Activated CD8-positive, alpha-beta memory T cell treated with anti-CD3 and anti-CD28 coated beads, Interleukin-2, amount 10 ng/mL, durations not matched to agents 7 days and 5 days (primary cell): ENCODE measurements around the gene CAMTA1. TPM values are rescaled to one million over a fixed set of nuclear protein-coding genes. Genes with fewer than 3 reads are reported as not detected.

Source experiments
- ATAC-seq: fragments of 150-1000 bp; cut with Tn5 transposase; one replicate; pipeline ENCODE4 v1.10.0; 2021; ENCODE audit warnings: moderate library complexity
- CTCF ChIA-PET: fragments of 350-600 bp; sonication (Branson Sonifier 250); formaldehyde crosslinking; loops from one replicate; lab custom pipeline; 2021; ENCODE audit warnings: antibody characterized with exemption; lab: Charles Lee
- DNase-seq: peaks from one replicate; pipeline ENCODE4 v3.0.0-alpha.2; 2020
- H3K27ac Mint-ChIP-seq: one replicate; pipeline ENCODE4 v1.8.0; 2021; ENCODE audit warnings: mild to moderate bottlenecking, mixed read lengths
- H3K27me3 Mint-ChIP-seq: one replicate; pipeline ENCODE4 v1.8.0; 2021; ENCODE audit warnings: mixed read lengths
- H3K36me3 Mint-ChIP-seq: one replicate; pipeline ENCODE4 v1.8.0; 2021; ENCODE audit warnings: mild to moderate bottlenecking, mixed read lengths
- H3K4me1 Mint-ChIP-seq: one replicate; pipeline ENCODE4 v1.8.0; 2021; ENCODE audit warnings: mixed read lengths
- H3K4me3 Mint-ChIP-seq: one replicate; pipeline ENCODE4 v1.8.0; 2021; ENCODE audit warnings: mild to moderate bottlenecking, moderate library complexity, mixed read lengths
- H3K9me3 Mint-ChIP-seq: one replicate; pipeline ENCODE4 v1.8.0; 2022; ENCODE audit warnings: low read depth, mixed read lengths
- total RNA-seq, 2 experiments: library from RNA; stranded (reverse); gene quantifications; one replicate each; pipeline ENCODE4 v1.2.3, GENCODE V29; 2021

The CAMTA1 gene
- total RNA-seq, 2 experiments from 2014 or later, result 42.8 to 43.2 TPM

GRCh38 chr1:7517611-7518330 lies 732.5 kb downstream of the CAMTA1 start:
- CTCF ChIA-PET, result no interaction called here
- no peak for DNase-seq

GRCh38 chr1:7518411-7518810 lies 733.2 kb downstream of the CAMTA1 start:
- H3K4me3 Mint-ChIP-seq, result no peak overlapping the region
- ATAC-seq, result no peak
- CTCF ChIA-PET, result no interaction called here
- no peak overlapping the region for H3K27ac Mint-ChIP-seq
- peaks cover 2% of the 10 kb centered on the region for H3K27me3 Mint-ChIP-seq
- no peak for DNase-seq
- no peaks in the 10 kb centered on the region for H3K36me3 Mint-ChIP-seq
- H3K4me1 Mint-ChIP-seq, result no peaks in the 10 kb centered on the region
- H3K9me3 Mint-ChIP-seq, result no peaks in the 10 kb centered on the region

More at GRCh38 chr1:7517611-7518330, 732.5 kb downstream of the CAMTA1 start:
- no peak overlapping the region for H3K27ac Mint-ChIP-seq
- ATAC-seq, result no peak
- no peaks in the 10 kb centered on the region for H3K36me3 Mint-ChIP-seq
- no peak overlapping the region for H3K4me3 Mint-ChIP-seq
- no peaks in the 10 kb centered on the region for H3K9me3 Mint-ChIP-seq
- H3K27me3 Mint-ChIP-seq, result no peaks in the 10 kb centered on the region
- H3K4me1 Mint-ChIP-seq, result no peaks in the 10 kb centered on the region

DNA sequence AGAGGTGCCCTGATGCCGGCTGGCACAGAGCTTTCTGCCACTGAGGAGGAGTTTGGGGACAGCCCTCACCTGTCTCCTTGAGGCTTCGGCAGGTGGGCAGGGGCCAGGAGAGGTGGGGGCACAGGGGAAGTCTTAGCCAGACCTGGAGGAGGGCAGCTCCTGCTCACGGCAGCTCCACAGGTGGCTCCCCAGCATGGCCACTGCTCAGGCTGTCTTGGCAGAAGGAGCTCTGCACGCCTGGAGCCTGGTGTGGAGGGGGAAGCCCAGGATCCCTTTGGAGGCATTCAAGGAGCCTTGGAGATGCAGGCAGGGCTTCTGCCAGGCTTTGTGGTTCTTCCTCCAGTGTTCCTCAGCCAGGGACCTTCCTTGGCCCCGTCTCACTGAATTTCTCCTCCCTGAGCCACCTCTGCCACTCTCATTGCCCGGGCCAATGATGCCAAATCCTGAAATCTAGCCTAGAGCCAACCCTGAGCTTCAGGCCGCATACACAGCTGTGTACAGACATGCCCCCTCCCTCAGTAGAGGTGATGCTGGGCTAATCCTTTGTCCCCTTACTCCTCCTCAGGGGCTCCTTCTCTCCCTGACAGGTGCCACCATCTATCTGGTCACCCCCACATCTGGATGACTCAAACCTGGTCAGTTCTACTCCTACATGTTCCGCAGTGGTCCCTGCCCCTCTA lies 734.1 kb downstream of the CAMTA1 start:
- Mint-ChIP-seq H3K9me3 (no peaks in the 10 kb centered on the region), H3K4me3 (no peak overlapping the region), H3K36me3 (no peaks in the 10 kb centered on the region), H3K27ac (no peak overlapping the region), H3K4me1 (no peaks in the 10 kb centered on the region), H3K27me3 (peaks cover 2% of the 10 kb centered on the region)
- peak; percentile 33 for ATAC-seq
- no peak for DNase-seq
- CTCF ChIA-PET, result no interaction called here

- no peaks in the 10 kb centered on the region for H3K4me1 Mint-ChIP-seq
- no peaks in the 10 kb centered on the region for H3K36me3 Mint-ChIP-seq
- ATAC-seq, result peak; percentile 49
- no peak overlapping the region for H3K27ac Mint-ChIP-seq
- no peak overlapping the region for H3K4me3 Mint-ChIP-seq
- H3K27me3 Mint-ChIP-seq, result peaks cover 2% of the 10 kb centered on the region
- no peak for DNase-seq
- CTCF ChIA-PET, result no interaction called here
- H3K9me3 Mint-ChIP-seq, result no peaks in the 10 kb centered on the region
These were observed 734.7 kb downstream of the CAMTA1 start for GRCh38 chr1:7519861-7520395.

DNA sequence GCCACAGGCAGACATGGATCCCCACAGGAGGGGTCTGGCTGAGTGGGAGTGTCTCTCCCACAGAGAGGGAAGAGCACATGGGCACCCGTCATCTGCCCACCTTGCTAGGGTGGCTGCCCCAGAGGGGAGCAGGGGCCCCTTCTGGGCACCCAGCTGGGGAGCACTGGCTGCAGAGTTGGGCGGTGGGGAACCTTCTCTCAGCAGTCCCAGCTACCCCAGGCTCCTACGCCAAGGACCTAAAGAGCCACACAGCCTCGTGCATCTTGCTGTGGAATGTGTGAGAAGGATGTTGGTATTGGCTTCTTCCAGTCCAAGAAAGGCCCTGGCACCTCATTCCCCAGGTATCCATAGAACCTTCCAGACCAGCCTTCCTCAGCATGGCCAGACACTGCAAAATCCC lies 735.2 kb downstream of the CAMTA1 start:
- CTCF ChIA-PET, result no interaction called here
- ATAC-seq (no peak), DNase-seq (no peak)
- H3K27ac Mint-ChIP-seq, result no peak overlapping the region
- no peaks in the 10 kb centered on the region for H3K9me3 Mint-ChIP-seq
- no peaks in the 10 kb centered on the region for H3K4me1 Mint-ChIP-seq
- H3K27me3 Mint-ChIP-seq, result peaks cover 2% of the 10 kb centered on the region
- no peaks in the 10 kb centered on the region for H3K36me3 Mint-ChIP-seq
- H3K4me3 Mint-ChIP-seq, result no peak overlapping the region

DNA sequence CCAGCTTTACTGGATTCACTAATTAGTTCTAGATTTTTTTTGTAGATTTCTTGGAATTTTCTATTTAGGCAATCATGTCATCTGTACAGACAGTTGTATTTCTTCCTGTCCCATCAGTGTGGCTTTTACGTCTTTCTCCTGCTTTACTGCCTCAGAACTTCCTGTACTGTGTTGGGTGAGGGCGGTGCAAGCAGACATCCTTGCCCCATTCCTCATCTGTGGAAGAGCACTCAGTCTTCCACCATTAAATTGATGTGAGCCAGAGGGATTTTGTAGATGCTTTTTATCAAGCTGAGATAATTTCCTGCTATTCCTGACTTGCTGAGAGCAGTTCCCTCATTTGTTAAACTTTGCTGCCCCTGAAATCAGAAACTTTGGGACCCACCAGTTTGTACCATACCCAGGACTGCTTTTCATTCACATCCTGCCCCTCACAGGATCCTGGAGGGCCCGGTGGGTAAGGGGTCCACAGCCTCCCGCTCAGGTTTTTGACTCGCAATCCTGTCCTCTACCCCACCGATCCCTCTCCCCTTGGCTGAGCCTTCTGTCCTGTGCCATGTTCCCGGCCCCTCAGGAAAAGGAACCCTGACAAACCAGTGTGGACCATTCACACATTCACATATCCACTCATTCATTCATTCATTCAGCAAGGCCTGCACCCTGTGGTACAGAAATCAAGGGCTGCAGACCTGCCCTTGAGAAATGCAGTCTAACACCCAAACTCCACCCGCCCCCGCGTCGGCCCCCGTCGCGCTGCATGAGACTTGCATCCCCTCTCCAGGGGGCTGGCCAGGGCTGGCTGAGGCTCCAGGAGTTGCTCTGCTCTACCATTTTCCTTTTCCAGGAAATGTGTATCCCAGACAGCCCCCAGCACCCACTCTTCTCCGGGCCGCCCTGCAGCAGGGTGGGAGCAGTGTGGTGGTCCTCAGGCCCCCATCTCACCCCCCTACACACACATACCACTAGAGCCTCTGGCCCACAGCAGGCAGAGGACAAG lies 739.4 kb downstream of the CAMTA1 start:
- CTCF ChIA-PET, result no interaction called here
- peaks cover 2% of the 10 kb centered on the region for H3K27me3 Mint-ChIP-seq
- ATAC-seq, result no peak

DNA sequence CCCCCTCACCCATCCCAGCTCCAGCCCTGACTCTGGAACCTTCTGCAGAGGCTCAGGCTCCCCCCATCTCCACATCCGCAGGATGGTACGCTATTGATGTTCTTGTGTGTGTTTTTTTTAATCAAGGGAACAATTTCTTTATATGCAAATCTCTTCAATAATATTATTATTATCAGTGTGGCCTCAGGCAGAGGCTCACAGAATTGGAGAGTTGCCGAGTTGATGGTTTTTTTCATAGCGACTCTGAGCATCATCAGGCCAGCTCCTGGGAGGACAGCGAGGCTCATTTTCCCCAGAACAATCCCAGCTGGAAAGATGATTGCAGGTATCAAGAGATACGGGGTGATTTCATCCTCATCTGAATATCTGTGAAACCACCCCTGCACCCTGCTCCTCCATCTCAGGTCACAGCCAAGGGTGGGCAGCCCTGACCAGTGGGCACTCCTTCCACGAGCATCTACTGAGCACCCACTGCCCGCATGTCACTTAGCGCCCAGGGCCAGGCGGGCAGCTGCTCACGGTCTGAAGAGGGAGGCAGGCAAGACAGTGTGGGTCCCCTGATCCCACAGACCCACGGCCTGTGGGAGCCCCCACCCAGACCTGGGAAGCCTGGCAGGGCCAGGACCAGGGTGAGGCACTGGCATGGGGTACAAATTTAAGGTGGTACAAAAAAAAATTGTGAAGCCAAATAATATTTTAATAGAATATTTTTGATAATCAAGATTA lies 740.2 kb downstream of the CAMTA1 start:
- no peaks in the 10 kb centered on the region for H3K36me3 Mint-ChIP-seq
- H3K27ac Mint-ChIP-seq, result no peak overlapping the region
- DNase-seq (no peak), ATAC-seq (no peak)
- H3K4me3 Mint-ChIP-seq, result no peak overlapping the region
- CTCF ChIA-PET, result no interaction called here
- no peaks in the 10 kb centered on the region for H3K4me1 Mint-ChIP-seq
- H3K27me3 Mint-ChIP-seq, result peaks cover 2% of the 10 kb centered on the region
- no peaks in the 10 kb centered on the region for H3K9me3 Mint-ChIP-seq

More for the DNA sequence above, 739.4 kb downstream of the CAMTA1 start:
- no peaks in the 10 kb centered on the region for H3K36me3 Mint-ChIP-seq
- no peak overlapping the region for H3K4me3 Mint-ChIP-seq
- H3K27ac Mint-ChIP-seq, result no peak overlapping the region
- H3K4me1 Mint-ChIP-seq, result no peaks in the 10 kb centered on the region
- no peak for DNase-seq
- no peaks in the 10 kb centered on the region for H3K9me3 Mint-ChIP-seq

- Mint-ChIP-seq H3K9me3 (no peaks in the 10 kb centered on the region), H3K36me3 (no peaks in the 10 kb centered on the region), H3K27me3 (peaks cover 2% of the 10 kb centered on the region), H3K27ac (no peak overlapping the region), H3K4me3 (no peak overlapping the region), H3K4me1 (no peaks in the 10 kb centered on the region)
- ATAC-seq, result no peak
- no peak for DNase-seq
- CTCF ChIA-PET, result interaction anchor here (1.3 kb wide), 1 partner anchor 97 kb away, joined by 3 read pairs; no protein-coding TSS in a partner anchor
These were observed 741.1 kb downstream of the CAMTA1 start for GRCh38 chr1:7526196-7526866.

DNA sequence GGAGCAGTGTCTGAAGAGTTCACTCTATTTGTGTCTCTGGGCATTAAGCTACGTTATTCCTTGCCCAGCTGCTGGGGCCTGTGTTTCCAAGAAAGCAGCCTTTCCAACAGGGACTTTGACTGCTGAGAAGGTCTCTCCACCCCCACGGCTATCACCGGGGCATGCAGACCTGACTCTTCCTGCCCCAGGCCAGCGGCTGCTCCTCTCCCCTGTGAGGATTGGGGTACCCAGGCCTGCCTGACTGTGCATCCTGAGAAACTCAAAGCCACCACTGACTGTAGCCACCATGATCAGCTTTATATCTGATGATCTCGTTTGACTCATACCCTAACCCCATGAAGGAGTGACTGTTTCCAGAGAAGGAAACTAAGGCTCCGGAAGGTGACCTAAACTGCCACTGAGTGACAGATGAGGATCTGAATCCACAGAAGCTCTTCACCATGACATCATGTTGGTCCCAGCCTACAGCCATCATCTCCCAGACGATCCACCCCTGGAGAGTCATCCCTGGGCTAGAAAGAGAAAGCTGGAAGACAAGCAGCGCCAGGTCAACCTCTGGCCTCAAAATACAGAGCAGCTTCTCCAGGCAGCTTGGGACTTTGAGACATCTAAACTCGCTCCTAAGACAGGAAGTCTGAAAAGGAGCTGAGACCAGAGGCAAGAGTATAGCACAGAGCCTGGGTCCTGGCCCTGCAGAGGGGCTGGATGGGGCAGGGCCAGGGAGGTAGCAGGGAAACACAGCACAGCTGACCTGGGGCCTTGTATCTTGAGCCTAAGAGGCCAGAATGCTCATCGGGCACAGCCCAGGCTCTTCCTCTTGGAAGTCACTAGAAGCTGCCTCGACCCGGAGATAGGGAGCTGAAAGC lies 741.8 kb downstream of the CAMTA1 start:
- CTCF ChIA-PET, result interaction anchor here (1.3 kb wide), 1 partner anchor 96 kb away, joined by 3 read pairs; no protein-coding TSS in a partner anchor
- DNase-seq (no peak), ATAC-seq (peak; percentile 64)
- Mint-ChIP-seq H3K27ac (peak overlapping the region; percentile 32), H3K36me3 (no peaks in the 10 kb centered on the region), H3K4me3 (no peak overlapping the region), H3K27me3 (peaks cover 2% of the 10 kb centered on the region), H3K9me3 (no peaks in the 10 kb centered on the region), H3K4me1 (no peaks in the 10 kb centered on the region)

DNA sequence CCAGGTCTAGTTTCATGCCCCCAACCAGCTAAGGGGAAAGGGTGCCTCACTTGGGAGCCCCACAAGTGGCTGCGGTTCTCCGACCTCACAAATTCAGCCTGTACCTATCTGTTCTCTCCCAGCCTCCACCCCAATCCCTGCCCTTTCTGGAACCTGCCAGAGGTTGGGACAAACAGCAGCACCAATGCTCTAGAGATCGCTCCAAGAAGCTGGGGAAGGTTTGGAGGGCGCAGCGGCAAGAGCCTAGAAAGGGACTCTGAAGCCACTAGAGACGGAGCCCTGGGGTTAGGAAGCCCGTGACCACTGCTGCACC lies 742.4 kb downstream of the CAMTA1 start:
- CTCF ChIA-PET, result interaction anchor here (0.6 to 1.3 kb wide), 2 partner anchors 95 to 226 kb away, joined by 3 read pairs; no protein-coding TSS in a partner anchor
- Mint-ChIP-seq H3K4me1 (no peaks in the 10 kb centered on the region), H3K36me3 (no peaks in the 10 kb centered on the region), H3K27me3 (peaks cover 2% of the 10 kb centered on the region), H3K4me3 (no peak overlapping the region), H3K27ac (no peak overlapping the region), H3K9me3 (no peaks in the 10 kb centered on the region)
- DNase-seq, result no peak
- no peak for ATAC-seq

GRCh38 chr1:7528386-7529198 lies 743.3 kb downstream of the CAMTA1 start:
- no peaks in the 10 kb centered on the region for H3K27me3 Mint-ChIP-seq
- no peaks in the 10 kb centered on the region for H3K4me1 Mint-ChIP-seq
- H3K27ac Mint-ChIP-seq, result no peak overlapping the region
- H3K36me3 Mint-ChIP-seq, result no peaks in the 10 kb centered on the region
- no peaks in the 10 kb centered on the region for H3K9me3 Mint-ChIP-seq
- CTCF ChIA-PET, result interaction anchor here (0.6 kb wide), 1 partner anchor 227 kb away, joined by 3 read pairs; no protein-coding TSS in a partner anchor
- ATAC-seq (no peak), DNase-seq (no peak)
- H3K4me3 Mint-ChIP-seq, result no peak overlapping the region
